HepG2 (cell line): ENCODE results near the gene TMEM164. TPM values are rescaled to one million over a fixed set of nuclear protein-coding genes. Genes with fewer than 3 reads are reported as not detected.

Source experiments
- ATAC-seq: fragments of 200-7000 bp; cut with Tn5 transposase; 3 replicates; pipeline ENCODE4 v1.9.1; 2020; ENCODE audit warnings: mild to moderate bottlenecking, moderate library complexity
- BruUV-seq: library from RNA; stranded (reverse); fragments of 400-500 nt; replicated peaks from 2 replicates; lab custom pipeline; 2021; lab: Mats Ljungman, UMichigan
- CTCF ChIA-PET: fragments of 300-600 bp; formaldehyde crosslinking; extraction: SDS; loops from one replicate; lab custom pipeline; 2021; ENCODE audit warnings: low total read pairs, inconsistent platforms, low intra/inter-chr PET ratio; lab: Yijun Ruan, JAX
- POLR2A ChIA-PET: fragments of 350-600 bp; sonication (Branson Sonifier 250); formaldehyde crosslinking; loops from one replicate; lab custom pipeline; 2020; ENCODE audit warnings: antibody characterized with exemption, inconsistent platforms; lab: Yijun Ruan, JAX
- DNase-seq: peaks from one replicate; pipeline ENCODE4 v3.0.0-alpha.2; 2015; ENCODE audit warnings: low spot score
- FAIRE-seq: peaks from 3 replicates; lab custom pipeline; 2011; peaks lifted over from hg19 to GRCh38; lab: Jason Lieb, UNC
- H2AFZ ChIP-seq: one replicate; pipeline ENCODE4 v1.6.1; 2011; ENCODE audit warnings: low read length, inconsistent platforms
- H3K27ac ChIP-seq: fragments of 300-600 bp; 3 replicates; pipeline ENCODE4 v1.8.0; 2011; ENCODE audit warnings: mixed run types, mild to moderate bottlenecking, mixed read lengths, low read length, inconsistent platforms; ENCODE audit not compliant: insufficient read depth; ENCODE audit errors: extremely low read length
- H3K27me3 ChIP-seq, 2 experiments: fragments of 200-600 bp in 1 of 2; 2 replicates in 1 of 2; 3 replicates in 1 of 2; pipeline versions ENCODE4 v1.6.0 to v1.8.0; 2011; ENCODE audit warnings: low read length in 2 of 2, mild to moderate bottlenecking in 2 of 2, moderate library complexity in 2 of 2, inconsistent platforms in 1 of 2; ENCODE audit not compliant: insufficient read depth in 2 of 2, control insufficient read depth in 1 of 2
- H3K36me3 ChIP-seq, 2 experiments: fragments of 200-600 bp in 1 of 2; replicated peaks in 1 of 2; 2 replicates in 1 of 2; 3 replicates in 1 of 2; pipeline versions ENCODE4 v1.5.1 to v1.8.0; 2011; ENCODE audit warnings: low read length in 2 of 2, inconsistent platforms in 1 of 2; ENCODE audit not compliant: insufficient read depth in 2 of 2, control insufficient read depth in 1 of 2
- H3K4me1 ChIP-seq: 2 replicates; pipeline ENCODE4 v1.5.1; 2012; ENCODE audit warnings: low read length, inconsistent platforms; ENCODE audit not compliant: insufficient read depth
- H3K4me2 ChIP-seq: 2 replicates; pipeline ENCODE4 v1.6.0; 2011; ENCODE audit warnings: low read depth, low read length, inconsistent platforms
- H3K4me3 ChIP-seq, 3 experiments: fragments of 200-600 bp in 1 of 3; sonication (generic), shearing (Covaris generic) in 1 of 3; replicated peaks in 1 of 3; 2 replicates each; pipeline ENCODE4 v1.5.1; 2011 to 2016; ENCODE audit warnings: low read length in 3 of 3, inconsistent platforms in 2 of 3, low read depth in 2 of 3, mild to moderate bottlenecking in 2 of 3, control low read depth in 1 of 3, mixed read lengths in 1 of 3; ENCODE audit not compliant: insufficient read depth in 1 of 3
- H3K79me2 ChIP-seq: one replicate; pipeline ENCODE4 v1.6.1; 2011; ENCODE audit warnings: low read length, inconsistent platforms; ENCODE audit not compliant: insufficient read depth
- H3K9ac ChIP-seq: 2 replicates; pipeline ENCODE4 v1.6.0; 2011; ENCODE audit warnings: mild to moderate bottlenecking, low read depth, low read length, inconsistent platforms; ENCODE audit not compliant: insufficient read depth
- H3K9me3 ChIP-seq: 2 replicates; pipeline ENCODE4 v1.5.1; 2012; ENCODE audit warnings: mild to moderate bottlenecking, low read length
- H4K20me1 ChIP-seq: 2 replicates; pipeline ENCODE4 v1.6.0; 2011; ENCODE audit warnings: inconsistent platforms, mild to moderate bottlenecking, low read length, moderate library complexity; ENCODE audit not compliant: insufficient read depth
- FOXK1 ChIP-seq: sonication (generic); formaldehyde crosslinking; IDR thresholded peaks from 2 replicates; pipeline ENCODE4 v1.4.0; 2020; ENCODE audit warnings: low read depth, missing genetic modification reagents, borderline replicate concordance
- FOXP4 ChIP-seq: sonication (generic); formaldehyde crosslinking; IDR thresholded peaks from 2 replicates; pipeline ENCODE4 v1.4.0; 2020; ENCODE audit warnings: missing genetic modification reagents
- HIC2 ChIP-seq: sonication (generic); formaldehyde crosslinking; IDR thresholded peaks from 2 replicates; pipeline ENCODE4 v1.9.0; 2022; ENCODE audit warnings: low read depth, missing genetic modification reagents
- KDM2A ChIP-seq: sonication (generic); formaldehyde crosslinking; IDR thresholded peaks from 2 replicates; pipeline ENCODE4 v1.4.0; 2020; ENCODE audit warnings: low read depth, missing genetic modification reagents, borderline replicate concordance
- KDM3A ChIP-seq: IDR thresholded peaks from 2 replicates; pipeline ENCODE4 v1.6.1; 2018; ENCODE audit warnings: low read depth, missing compliant biosample characterization
- KDM4B ChIP-seq: sonication (generic); formaldehyde crosslinking; IDR thresholded peaks from 2 replicates; pipeline ENCODE4 v1.4.0; 2020; ENCODE audit warnings: missing genetic modification reagents
- LCORL ChIP-seq, 2 experiments: fragments of 450-650 bp in 1 of 2; sonication (generic) in 1 of 2; formaldehyde crosslinking in 1 of 2; IDR thresholded peaks; 2 replicates each; pipeline versions ENCODE4 v1.5.0 to v1.6.1; 2017 to 2020; ENCODE audit warnings: antibody characterized with exemption in 1 of 2, missing genetic modification reagents in 1 of 2
- NR2C2 ChIP-seq: sonication (generic); formaldehyde crosslinking; IDR thresholded peaks from 2 replicates; pipeline ENCODE4 v1.4.0; 2020; ENCODE audit warnings: missing genetic modification reagents, mild to moderate bottlenecking, moderate library complexity, borderline replicate concordance
- PAWR ChIP-seq: sonication (generic); formaldehyde crosslinking; IDR thresholded peaks from 2 replicates; pipeline ENCODE4 v1.4.0; 2020; ENCODE audit warnings: missing genetic modification reagents, mild to moderate bottlenecking, borderline replicate concordance
- PHF8 ChIP-seq: sonication (generic); formaldehyde crosslinking; IDR thresholded peaks from 2 replicates; pipeline ENCODE4 v1.5.0; 2020; ENCODE audit warnings: missing genetic modification reagents
- PRMT3 ChIP-seq: sonication (generic); formaldehyde crosslinking; IDR thresholded peaks from 2 replicates; pipeline ENCODE4 v1.8.1; 2022; ENCODE audit warnings: low read depth, mild to moderate bottlenecking, moderate library complexity, missing genetic modification reagents, borderline replicate concordance
- RNF2 ChIP-seq: fragments of 450-650 bp; conservative IDR thresholded peaks from 2 replicates; pipeline ENCODE4 v1.6.1; 2016; ENCODE audit warnings: low read depth
- RXRA ChIP-seq: sonication (generic); formaldehyde crosslinking; IDR thresholded peaks from 2 replicates; pipeline ENCODE4 v1.5.1; 2020; ENCODE audit warnings: missing genetic modification reagents
- SKI ChIP-seq: fragments of 450-650 bp; IDR thresholded peaks from one replicate; pipeline ENCODE4 v1.6.1; 2018; ENCODE audit warnings: mild to moderate bottlenecking; ENCODE audit not compliant: partially characterized antibody
- ZNF331 ChIP-seq: sonication (generic); formaldehyde crosslinking; IDR thresholded peaks from 2 replicates; pipeline ENCODE4 v1.4.0; 2020; ENCODE audit warnings: missing genetic modification reagents
- ZNF333 ChIP-seq: sonication (generic); formaldehyde crosslinking; IDR thresholded peaks from 2 replicates; pipeline ENCODE4 v1.4.0; 2020; ENCODE audit warnings: mild to moderate bottlenecking, missing genetic modification reagents, borderline replicate concordance
- ZNF510 ChIP-seq: sonication (generic); formaldehyde crosslinking; IDR thresholded peaks from 2 replicates; pipeline ENCODE4 v1.4.0; 2020; ENCODE audit warnings: low read depth, mild to moderate bottlenecking, missing genetic modification reagents
- ZNF564 ChIP-seq: sonication (generic); formaldehyde crosslinking; IDR thresholded peaks from 2 replicates; pipeline ENCODE4 v1.8.1; 2023; ENCODE audit warnings: mild to moderate bottlenecking, missing genetic modification reagents
- ZNF580 ChIP-seq: IDR thresholded peaks from 2 replicates; pipeline ENCODE4 v1.6.1; 2016; ENCODE audit warnings: low read depth, borderline replicate concordance
- ZNF800 ChIP-seq: sonication (generic); formaldehyde crosslinking; IDR thresholded peaks from 2 replicates; pipeline ENCODE4 v1.4.0; 2020; ENCODE audit warnings: missing genetic modification reagents
- ZNF839 ChIP-seq: sonication (generic); formaldehyde crosslinking; IDR thresholded peaks from 2 replicates; pipeline ENCODE4 v1.4.0; 2020; ENCODE audit warnings: missing genetic modification reagents, mild to moderate bottlenecking, borderline replicate concordance
- WGBS: methylation state at CpG from one replicate; pipeline ENCODE4 v1.1.6; 2017; ENCODE audit warnings: low lambda C conversion rate; 5-methylcytosine and 5-hydroxymethylcytosine counted together
- in situ Hi-C: cut with HindIII; loops from 2 replicates; pipeline ENCODE4 v1.10.0; 2017; ENCODE audit warnings: low pct_unique_long_range_greater_than_20kb; ENCODE audit not compliant: extremely low pct_ligation_motif_present
- intact Hi-C: fragments of 100-400 bp; cut with micrococcal nuclease; formaldehyde crosslinking; loops from one replicate; pipeline ENCODE4 v1.10.0; 2022; ENCODE audit not compliant: unreplicated experiment
- polyA plus RNA-seq, 8 experiments: library from polyadenylated mRNA; depleted of rRNA in 3 of 8; stranded (reverse) in 7 of 8; unstranded in 1 of 8; fragments of >200 nt; fragmentation: Illumina TruSeq in 4 of 8; extraction: Trizol in 4 of 8; gene quantifications; 2 replicates each; pipeline versions ENCODE4 v1.2.1 to v1.2.3, GENCODE V29; 2011 to 2016; ENCODE audit warnings: low read depth in 4 of 8, missing spikeins in 1 of 8, mixed read lengths in 1 of 8; ENCODE audit not compliant: insufficient read depth in 1 of 8
- total RNA-seq, 5 experiments: library from RNA; depleted of rRNA; stranded (reverse); fragments of >200 nt; fragmentation: Illumina TruSeq; extraction: Trizol; gene quantifications; 2 replicates each; pipeline ENCODE4 v1.2.3, GENCODE V29; 2016; ENCODE audit warnings: low read depth in 1 of 5

TMEM164 gene
- total and polyA plus RNA-seq, 2 of the 13 experiments (the other 11 are each of a cell fraction or from before 2014, with no cell fraction given) = 5.8 to 13.2 TPM

- no peak for TF ChIP-seq PHF8 (CRISPR knock-in tag)
- no peak for TF ChIP-seq ZNF839 (CRISPR knock-in tag)
- TF ChIP-seq HIC2 (CRISPR knock-in tag) = no peak
- TF ChIP-seq PRMT3 = no peak
- TF ChIP-seq FOXK1 (CRISPR knock-in tag) = no peak
- TF ChIP-seq ZNF510 = no peak
- TF ChIP-seq KDM4B = no peak
- no peak for TF ChIP-seq NR2C2
- no peak for TF ChIP-seq ZNF333
These were observed 95.0 kb downstream of the TMEM164 start (continued) for GRCh38 chrX:110097920-110098319.

GRCh38 chrX:110103344-110103743 lies 100.4 kb downstream of the TMEM164 start:
- no peaks in the 10 kb centered on the region for H3K4me1 ChIP-seq
- H3K27ac ChIP-seq = no peak overlapping the region
- no peaks in the 10 kb centered on the region for H3K9me3 ChIP-seq
- FAIRE-seq (no peak), ATAC-seq (no peak), DNase-seq (no peak)
- no peaks in the 10 kb centered on the region for H3K79me2 ChIP-seq
- no peaks in the 10 kb centered on the region for H3K27me3 ChIP-seq
- intact Hi-C loops = no loop called here
- in situ Hi-C loops = no loop called here
- POLR2A ChIA-PET = no interaction called here
- H3K4me2 ChIP-seq = no peak overlapping the region
- no peak overlapping the region for H3K4me3 ChIP-seq
- CTCF ChIA-PET = no interaction called here
- no peak overlapping the region for H3K9ac ChIP-seq
- no peaks in the 10 kb centered on the region for H4K20me1 ChIP-seq
- no peak overlapping the region for H2AFZ ChIP-seq
- BruUV-seq = no TSS peak
- no peaks in the 10 kb centered on the region for H3K36me3 ChIP-seq
- 100% methylated on average over 1 of the region's 1 CpG for WGBS
- TF ChIP-seq RXRA (CRISPR knock-in tag) = no peak
- TF ChIP-seq ZNF331 = no peak
- no peak for TF ChIP-seq SKI
- no peak for TF ChIP-seq PAWR
- TF ChIP-seq LCORL (IDR thresholded peaks at IDR 0.05) = no peak
- no peak for TF ChIP-seq LCORL (CRISPR knock-in tag; IDR thresholded peaks at IDR 0.05)
- TF ChIP-seq ZNF580 (CRISPR knock-in tag) = no peak
- no peak for TF ChIP-seq ZNF800 (CRISPR knock-in tag)
- no peak for TF ChIP-seq KDM3A
- TF ChIP-seq ZNF564 = no peak
- TF ChIP-seq RNF2 = no peak
- no peak for TF ChIP-seq KDM2A
- TF ChIP-seq FOXP4 (CRISPR knock-in tag) = no peak
